IMR-90 (cell line): Measurements from ENCODE around the gene TEX48. TPM values are rescaled to one million over a fixed set of nuclear protein-coding genes. Genes with fewer than 3 reads are reported as not detected.
A peak's percentile ranks its signal among the peaks of the same experiment; 100 is the strongest.

Experiments used
- ATAC-seq: fragments of 200-7000 bp; cut with Tn5 transposase; 2 replicates; pipeline ENCODE4 v1.9.1; 2020; ENCODE audit warnings: low read depth, mild to moderate bottlenecking, moderate library complexity
- BruUV-seq: library from RNA; stranded (reverse); fragments of 400-500 nt; replicated peaks from 2 replicates; lab custom pipeline; 2021; lab: Mats Ljungman, UMichigan
- CTCF ChIA-PET: fragments of 300-600 bp; formaldehyde crosslinking; extraction: SDS; loops from one replicate; lab custom pipeline; 2021; ENCODE audit warnings: antibody characterized with exemption; lab: Yijun Ruan, JAX
- POLR2A ChIA-PET: fragments of 300-600 bp; sonication (Branson Sonifier 250); formaldehyde crosslinking; loops from one replicate; lab custom pipeline; 2022; ENCODE audit warnings: antibody characterized with exemption; ENCODE audit not compliant: unreplicated experiment; lab: Charles Lee
- DNase-seq: peaks from one replicate; pipeline ENCODE4 v3.0.0; 2013
- H2AFZ ChIP-seq: replicated peaks from 2 replicates; pipeline ENCODE3; 2013; ENCODE audit warnings: low read length, mild to moderate bottlenecking; ENCODE audit not compliant: poor library complexity
- H2AK5ac ChIP-seq: 2 replicates; pipeline ENCODE4 v1.6.1; 2013; ENCODE audit warnings: low read depth, low read length, inconsistent platforms
- H2AK9ac ChIP-seq: replicated peaks from 2 replicates; pipeline ENCODE3; 2013; ENCODE audit warnings: mild to moderate bottlenecking, low read depth, low read length, moderate library complexity; ENCODE audit not compliant: poor library complexity
- H2BK120ac ChIP-seq: 2 replicates; pipeline ENCODE4 v1.6.1; 2013; ENCODE audit warnings: low read depth, low read length, inconsistent platforms
- H2BK15ac ChIP-seq: 3 replicates; pipeline ENCODE4 v1.6.1; 2013; ENCODE audit warnings: low read depth, low read length, inconsistent platforms
- H2BK20ac ChIP-seq: 2 replicates; pipeline ENCODE4 v1.6.1; 2013; ENCODE audit warnings: low read depth, mild to moderate bottlenecking, inconsistent platforms, low read length, moderate library complexity
- H2BK5ac ChIP-seq: 2 replicates; pipeline ENCODE4 v1.6.1; 2013; ENCODE audit warnings: mild to moderate bottlenecking, low read depth, low read length, inconsistent platforms; ENCODE audit not compliant: poor library complexity, severe bottlenecking
- H3K14ac ChIP-seq: replicated peaks from 2 replicates; pipeline ENCODE4 v1.6.1; 2013; ENCODE audit warnings: low read depth, low read length, inconsistent platforms
- H3K18ac ChIP-seq: 2 replicates; pipeline ENCODE4 v1.6.1; 2013; ENCODE audit warnings: low read depth, low read length, control low read depth
- H3K23ac ChIP-seq: 2 replicates; pipeline ENCODE4 v1.6.1; 2013; ENCODE audit warnings: low read depth, low read length, inconsistent platforms
- H3K27ac ChIP-seq: 2 replicates; pipeline ENCODE4 v1.5.1; 2013; ENCODE audit warnings: mild to moderate bottlenecking, control low read depth, low read length; ENCODE audit not compliant: insufficient read depth
- H3K27me3 ChIP-seq: 2 replicates; pipeline ENCODE4 v1.6.1; 2013; ENCODE audit warnings: low read length; ENCODE audit not compliant: control insufficient read depth, insufficient read depth
- H3K36me3 ChIP-seq: 2 replicates; pipeline ENCODE4 v1.6.1; 2013; ENCODE audit warnings: low read length, mixed read lengths; ENCODE audit not compliant: control insufficient read depth, insufficient read depth
- H3K4ac ChIP-seq: 2 replicates; pipeline ENCODE4 v1.6.1; 2013; ENCODE audit warnings: low read depth, low read length, inconsistent platforms
- H3K4me1 ChIP-seq: 2 replicates; pipeline ENCODE4 v1.6.1; 2013; ENCODE audit warnings: low read length, mixed read lengths; ENCODE audit not compliant: control insufficient read depth, insufficient read depth
- H3K4me2 ChIP-seq: 2 replicates; pipeline ENCODE4 v1.6.1; 2013; ENCODE audit warnings: low read depth, mild to moderate bottlenecking, control low read depth, low read length, moderate library complexity
- H3K4me3 ChIP-seq: 2 replicates; pipeline ENCODE4 v1.5.1; 2013; ENCODE audit warnings: low read depth, mild to moderate bottlenecking, control low read depth, low read length, moderate library complexity; ENCODE audit not compliant: insufficient read depth
- H3K56ac ChIP-seq: 2 replicates; pipeline ENCODE4 v1.6.1; 2013; ENCODE audit warnings: low read length, inconsistent platforms; ENCODE audit not compliant: insufficient read depth; ENCODE audit errors: extremely low read depth
- H3K79me1 ChIP-seq, 2 experiments: 2 replicates each; pipeline ENCODE4 v1.6.1; 2013; ENCODE audit warnings: low read length in 2 of 2, inconsistent platforms in 1 of 2, low read depth in 1 of 2
- H3K9ac ChIP-seq: 2 replicates; pipeline ENCODE4 v1.6.1; 2013; ENCODE audit warnings: low read depth, low read length, control low read depth
- H3K9me1 ChIP-seq: 2 replicates; pipeline ENCODE4 v1.6.1; 2013; ENCODE audit warnings: low read length, inconsistent platforms; ENCODE audit not compliant: insufficient read depth
- H3K9me3 ChIP-seq: 2 replicates; pipeline ENCODE4 v1.6.1; 2013; ENCODE audit warnings: low read length; ENCODE audit not compliant: control insufficient read depth, insufficient read depth
- H4K20me1 ChIP-seq: 2 replicates; pipeline ENCODE4 v1.6.1; 2013; ENCODE audit warnings: low read length, inconsistent platforms; ENCODE audit not compliant: insufficient read depth
- H4K5ac ChIP-seq: 2 replicates; pipeline ENCODE4 v1.6.1; 2013; ENCODE audit warnings: mild to moderate bottlenecking, low read depth, low read length, control low read depth
- H4K8ac ChIP-seq, 2 experiments: 2 replicates each; pipeline ENCODE4 v1.6.1; 2013; ENCODE audit warnings: low read depth in 2 of 2, low read length in 2 of 2, control low read depth in 1 of 2, inconsistent platforms in 1 of 2
- H4K91ac ChIP-seq: 2 replicates; pipeline ENCODE4 v1.6.1; 2013; ENCODE audit warnings: low read depth, low read length, inconsistent platforms; ENCODE audit not compliant: insufficient read depth
- ELK1 ChIP-seq: fragments of 150-350 bp; IDR thresholded peaks from 2 replicates; pipeline ENCODE4 v1.6.1; 2016; ENCODE audit warnings: low read depth, mild to moderate bottlenecking, low read length, moderate library complexity, borderline replicate concordance
- FOS ChIP-seq: fragments of 150-350 bp; IDR thresholded peaks from 2 replicates; pipeline ENCODE4 v1.6.1; 2016; ENCODE audit warnings: low read depth, low read length
- MAFK ChIP-seq: IDR thresholded peaks from 2 replicates; pipeline ENCODE4 v1.6.1; 2012; ENCODE audit warnings: low read depth, low read length, improper control_type of control experiment
- MAZ ChIP-seq: IDR thresholded peaks from 2 replicates; pipeline ENCODE4 v1.6.1; 2012; ENCODE audit warnings: low read depth, mild to moderate bottlenecking, low read length, improper control_type of control experiment, moderate library complexity, borderline replicate concordance
- RAD21 ChIP-seq: IDR thresholded peaks from 2 replicates; pipeline ENCODE4 v1.6.1; 2012; ENCODE audit warnings: low read length, improper control_type of control experiment
- WGBS, 2 experiments: methylation state at CpG; one replicate each; pipeline versions ENCODE4 v1.1.5 to v1.1.7; 2013; ENCODE audit warnings: missing lambda C conversion rate in 2 of 2; ENCODE audit not compliant: insufficient read length in 1 of 2; ENCODE audit errors: extremely low coverage in 2 of 2; 5-methylcytosine and 5-hydroxymethylcytosine counted together
- dilution Hi-C: fragments of 300-500 bp; cut with HindIII; formaldehyde crosslinking; loops from one replicate; pipeline ENCODE4 v1.14.3; 2018; ENCODE audit warnings: low sequenced_read_pairs; ENCODE audit not compliant: unreplicated experiment
- in situ Hi-C: fragments of 300-500 bp; cut with MboI; formaldehyde crosslinking; loops from 3 replicates; pipeline ENCODE4 v1.14.3; 2019; ENCODE audit warnings: low sequenced_read_pairs, inconsistent platforms, mixed read lengths
- intact Hi-C: fragments of 100-400 bp; cut with micrococcal nuclease; formaldehyde crosslinking; loops from 2 replicates; pipeline ENCODE4 v1.10.0; 2022
- polyA plus RNA-seq, 3 experiments: library from polyadenylated mRNA; depleted of rRNA; stranded (reverse); fragments of >200 nt; gene quantifications; 2 replicates each; pipeline ENCODE4 v1.2.3, GENCODE V29; 2012; ENCODE audit warnings: low replicate concordance in 1 of 3
- total RNA-seq: library from RNA; depleted of rRNA; stranded (reverse); fragments of >200 nt; gene quantifications from 2 replicates; pipeline ENCODE4 v1.2.3, GENCODE V29; 2012

TEX48 gene
- total and polyA plus RNA-seq, 2 of the 4 experiments (the other 2 are of a cell fraction): not detected

GRCh38 chr9:114621561-114621960, 60.4 kb downstream of the TEX48 start:
- no peak overlapping the region for H2BK120ac ChIP-seq
- H4K20me1 ChIP-seq: peaks cover 10% of the 10 kb centered on the region; the same call in 1 of the 2 replicates
- H3K36me3 ChIP-seq: peaks cover 4% of the 10 kb centered on the region; the same call in 1 of the 2 replicates
- intact Hi-C loops (no loop called here), dilution Hi-C loops (no loop called here), in situ Hi-C loops (no loop called here)
- H3K27me3 ChIP-seq: no peaks in the 10 kb centered on the region
- no peak overlapping the region for H2BK20ac ChIP-seq
- ChIA-PET CTCF (interaction anchor here (0.9 kb wide), 1 partner anchor 11 kb away, joined by 3 read pairs; no protein-coding TSS in a partner anchor), POLR2A (no interaction called here)
- TF ChIP-seq MAZ (no peak), MAFK (no peak), FOS (no peak), RAD21 (no peak), ELK1 (no peak)
- no peak overlapping the region for H4K8ac ChIP-seq
- H2BK15ac ChIP-seq: no peak overlapping the region
- no peak overlapping the region for H4K91ac ChIP-seq
- DNase-seq (no peak), ATAC-seq (no peak)
- H3K27ac ChIP-seq: no peak overlapping the region
- no peak overlapping the region for H4K5ac ChIP-seq
- H3K9ac ChIP-seq: no peak overlapping the region
- H3K4me2 ChIP-seq: no peak overlapping the region
- no peak overlapping the region for H2AK9ac ChIP-seq
- no peak overlapping the region for H2BK5ac ChIP-seq
- H3K18ac ChIP-seq: no peak overlapping the region
- no peak overlapping the region for H2AK5ac ChIP-seq
- H3K56ac ChIP-seq: no peak overlapping the region
- peak overlapping the region; percentile 8 for H2AFZ ChIP-seq
- H3K9me1 ChIP-seq: peaks cover 14% of the 10 kb centered on the region
- no peak overlapping the region; the same call in 1 of the 2 replicates for H3K4ac ChIP-seq
- no TSS peak for BruUV-seq
- no peak overlapping the region for H3K14ac ChIP-seq
- no peaks in the 10 kb centered on the region for H3K9me3 ChIP-seq
- no peak overlapping the region for H3K4me3 ChIP-seq
- no peak overlapping the region for H3K23ac ChIP-seq
- peaks cover 8% of the 10 kb centered on the region for H3K4me1 ChIP-seq
- 86% methylated on average over 2 of the region's 7 CpGs; no CpG with 5 or more reads in 1 of the 2 experiments for WGBS, 2 experiments
- peaks cover 0 to 6% of the 10 kb centered on the region in 2 experiments; a peak in 3 of 4 replicates for H3K79me1 ChIP-seq
